SK-N-SH (cell line): ENCODE results near the gene PTPN5.

Source experiments
- CHD2 ChIP-seq: fragments of 150-350 bp; IDR thresholded peaks from 2 replicates; pipeline ENCODE4 v1.6.1; 2018; ENCODE audit warnings: low read length; ENCODE audit not compliant: partially characterized antibody
- EP300 ChIP-seq, 2 experiments: IDR thresholded peaks; 2 replicates each; pipeline versions ENCODE4 v1.4.0 to v1.6.1; 2012; ENCODE audit warnings: borderline replicate concordance in 1 of 2, low read depth in 1 of 2, low read length in 1 of 2
- FOSL2 ChIP-seq: IDR thresholded peaks from 2 replicates; pipeline ENCODE4 v1.4.0; 2012; ENCODE audit warnings: low read depth, mild to moderate bottlenecking, moderate library complexity, borderline replicate concordance
- JUND ChIP-seq: IDR thresholded peaks from 2 replicates; pipeline ENCODE4 v1.4.0; 2012
- POLR2AphosphoS5 ChIP-seq: IDR thresholded peaks from 2 replicates; pipeline ENCODE4 v1.6.1; 2012; ENCODE audit warnings: low read depth, low read length
- RCOR1 ChIP-seq: fragments of 150-350 bp; IDR thresholded peaks from 2 replicates; pipeline ENCODE4 v1.6.1; 2017; ENCODE audit warnings: antibody characterized with exemption, low read length
- REST ChIP-seq: IDR thresholded peaks from 2 replicates; pipeline ENCODE4 v1.6.1; 2012; ENCODE audit warnings: mild to moderate bottlenecking, low read depth, low read length, moderate library complexity
- SMC3 ChIP-seq: IDR thresholded peaks from 2 replicates; pipeline ENCODE4 v1.6.1; 2012; ENCODE audit warnings: low read depth, low read length, improper control_type of control experiment
- TF ChIP-seq, protein P1 (sequence below): fragments of 200-600 bp; sonication (generic); IDR thresholded peaks from 2 replicates; pipeline ENCODE4 v1.6.1; 2017; ENCODE audit warnings: antibody characterized with exemption, mild to moderate bottlenecking, moderate library complexity
- TF ChIP-seq, protein P2 (sequence below): IDR thresholded peaks from 2 replicates; pipeline ENCODE4; 2012
- TF ChIP-seq, protein P3 (sequence below): fragments of 150-350 bp; IDR thresholded peaks from 2 replicates; pipeline ENCODE4 v1.6.1; 2017; ENCODE audit warnings: antibody characterized with exemption, low read length, low read depth, borderline replicate concordance

DNA sequence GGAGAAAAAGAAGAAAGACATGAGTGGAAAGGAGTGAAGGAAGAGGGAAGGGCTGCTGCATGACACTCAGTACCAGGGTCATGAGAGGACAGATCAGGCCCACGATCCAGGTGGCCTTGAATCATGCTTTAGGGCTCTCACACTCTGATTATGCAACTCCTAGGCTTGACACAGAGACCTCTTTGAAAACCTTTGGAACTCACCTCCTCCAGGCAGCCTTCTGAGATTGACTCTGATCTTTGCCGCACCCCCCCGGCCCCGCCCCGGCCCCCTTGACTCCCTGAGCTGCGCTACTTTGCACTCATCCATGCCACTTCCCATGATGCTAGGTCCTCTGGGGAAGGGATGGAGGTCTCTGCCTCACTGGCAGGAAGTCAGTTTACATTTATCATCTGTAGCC is 10.7 kb downstream of the PTPN5 start:
- TF ChIP-seq, protein P1, sequence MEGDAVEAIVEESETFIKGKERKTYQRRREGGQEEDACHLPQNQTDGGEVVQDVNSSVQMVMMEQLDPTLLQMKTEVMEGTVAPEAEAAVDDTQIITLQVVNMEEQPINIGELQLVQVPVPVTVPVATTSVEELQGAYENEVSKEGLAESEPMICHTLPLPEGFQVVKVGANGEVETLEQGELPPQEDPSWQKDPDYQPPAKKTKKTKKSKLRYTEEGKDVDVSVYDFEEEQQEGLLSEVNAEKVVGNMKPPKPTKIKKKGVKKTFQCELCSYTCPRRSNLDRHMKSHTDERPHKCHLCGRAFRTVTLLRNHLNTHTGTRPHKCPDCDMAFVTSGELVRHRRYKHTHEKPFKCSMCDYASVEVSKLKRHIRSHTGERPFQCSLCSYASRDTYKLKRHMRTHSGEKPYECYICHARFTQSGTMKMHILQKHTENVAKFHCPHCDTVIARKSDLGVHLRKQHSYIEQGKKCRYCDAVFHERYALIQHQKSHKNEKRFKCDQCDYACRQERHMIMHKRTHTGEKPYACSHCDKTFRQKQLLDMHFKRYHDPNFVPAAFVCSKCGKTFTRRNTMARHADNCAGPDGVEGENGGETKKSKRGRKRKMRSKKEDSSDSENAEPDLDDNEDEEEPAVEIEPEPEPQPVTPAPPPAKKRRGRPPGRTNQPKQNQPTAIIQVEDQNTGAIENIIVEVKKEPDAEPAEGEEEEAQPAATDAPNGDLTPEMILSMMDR = no peak
- no peak for TF ChIP-seq EP300 (IDR thresholded peaks at IDR 0.05; ENCODE audit: borderline replicate concordance in 1 of 2, low read depth in 1 of 2, low read length in 1 of 2)
- TF ChIP-seq SMC3 = no peak
- TF ChIP-seq POLR2AphosphoS5 = no peak
- no peak for TF ChIP-seq RCOR1
- TF ChIP-seq REST = no peak
- TF ChIP-seq JUND = no peak
- TF ChIP-seq, protein P2, sequence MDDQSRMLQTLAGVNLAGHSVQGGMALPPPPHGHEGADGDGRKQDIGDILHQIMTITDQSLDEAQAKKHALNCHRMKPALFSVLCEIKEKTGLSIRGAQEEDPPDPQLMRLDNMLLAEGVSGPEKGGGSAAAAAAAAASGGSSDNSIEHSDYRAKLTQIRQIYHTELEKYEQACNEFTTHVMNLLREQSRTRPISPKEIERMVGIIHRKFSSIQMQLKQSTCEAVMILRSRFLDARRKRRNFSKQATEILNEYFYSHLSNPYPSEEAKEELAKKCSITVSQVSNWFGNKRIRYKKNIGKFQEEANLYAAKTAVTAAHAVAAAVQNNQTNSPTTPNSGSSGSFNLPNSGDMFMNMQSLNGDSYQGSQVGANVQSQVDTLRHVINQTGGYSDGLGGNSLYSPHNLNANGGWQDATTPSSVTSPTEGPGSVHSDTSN = no peak
- no peak for TF ChIP-seq FOSL2
- no peak for TF ChIP-seq CHD2
- TF ChIP-seq, protein P3, sequence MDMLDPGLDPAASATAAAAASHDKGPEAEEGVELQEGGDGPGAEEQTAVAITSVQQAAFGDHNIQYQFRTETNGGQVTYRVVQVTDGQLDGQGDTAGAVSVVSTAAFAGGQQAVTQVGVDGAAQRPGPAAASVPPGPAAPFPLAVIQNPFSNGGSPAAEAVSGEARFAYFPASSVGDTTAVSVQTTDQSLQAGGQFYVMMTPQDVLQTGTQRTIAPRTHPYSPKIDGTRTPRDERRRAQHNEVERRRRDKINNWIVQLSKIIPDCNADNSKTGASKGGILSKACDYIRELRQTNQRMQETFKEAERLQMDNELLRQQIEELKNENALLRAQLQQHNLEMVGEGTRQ = no peak
